Measurements from ENCODE around the gene CD38.

GRCh38 chr4:15894393-15894792 lies 116.3 kb downstream of the CD38 start:
- TF ChIP-seq, protein P1, sequence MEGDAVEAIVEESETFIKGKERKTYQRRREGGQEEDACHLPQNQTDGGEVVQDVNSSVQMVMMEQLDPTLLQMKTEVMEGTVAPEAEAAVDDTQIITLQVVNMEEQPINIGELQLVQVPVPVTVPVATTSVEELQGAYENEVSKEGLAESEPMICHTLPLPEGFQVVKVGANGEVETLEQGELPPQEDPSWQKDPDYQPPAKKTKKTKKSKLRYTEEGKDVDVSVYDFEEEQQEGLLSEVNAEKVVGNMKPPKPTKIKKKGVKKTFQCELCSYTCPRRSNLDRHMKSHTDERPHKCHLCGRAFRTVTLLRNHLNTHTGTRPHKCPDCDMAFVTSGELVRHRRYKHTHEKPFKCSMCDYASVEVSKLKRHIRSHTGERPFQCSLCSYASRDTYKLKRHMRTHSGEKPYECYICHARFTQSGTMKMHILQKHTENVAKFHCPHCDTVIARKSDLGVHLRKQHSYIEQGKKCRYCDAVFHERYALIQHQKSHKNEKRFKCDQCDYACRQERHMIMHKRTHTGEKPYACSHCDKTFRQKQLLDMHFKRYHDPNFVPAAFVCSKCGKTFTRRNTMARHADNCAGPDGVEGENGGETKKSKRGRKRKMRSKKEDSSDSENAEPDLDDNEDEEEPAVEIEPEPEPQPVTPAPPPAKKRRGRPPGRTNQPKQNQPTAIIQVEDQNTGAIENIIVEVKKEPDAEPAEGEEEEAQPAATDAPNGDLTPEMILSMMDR (IDR thresholded peaks at IDR 0.05; ENCODE audit: insufficient read depth, low read depth, low read length): no peak
- TF ChIP-seq EZH2 (IDR thresholded peaks at IDR 0.05; ENCODE audit: insufficient read depth, low read length): no peak

Data from astrocyte (in vitro differentiated cells and primary cell).